Tibial nerve (tissue), 4 donors: ENCODE data around the gene DDC. TPM values are rescaled to one million over a fixed set of nuclear protein-coding genes. Genes with fewer than 3 reads are reported as not detected.

ENCODE experiments used
- DNase-seq, 2 donors: peaks; one replicate each; pipeline ENCODE4 v3.0.0-alpha.2; 2019; ENCODE audit warnings: low spot score in 2 of 2
- H3K27ac ChIP-seq, 4 donors: fragments of 200-600 bp; sonication (generic) in 3 of 4; one replicate each; pipeline ENCODE4 v1.5.1; 2017 to 2019; ENCODE audit warnings: mild to moderate bottlenecking in 1 of 4
- H3K27me3 ChIP-seq, 2 donors: fragments of 200-600 bp; sonication (generic) in 1 of 2; one replicate each; pipeline versions ENCODE4 v1.5.1 to v1.6.0; 2017 to 2019
- H3K36me3 ChIP-seq, 3 donors: fragments of 200-600 bp; sonication (generic); one replicate each; pipeline ENCODE4 v1.5.1; 2018 to 2019
- H3K4me1 ChIP-seq, 4 donors: fragments of 200-600 bp; sonication (generic) in 3 of 4; one replicate each; pipeline ENCODE4 v1.5.1; 2017 to 2019
- H3K4me3 ChIP-seq, 4 donors: fragments of 200-600 bp; sonication (generic) in 3 of 4; one replicate each; pipeline ENCODE4 v1.5.1; 2017 to 2019; ENCODE audit warnings: mild to moderate bottlenecking in 1 of 4, moderate library complexity in 1 of 4
- H3K9me3 ChIP-seq, 4 donors: fragments of 200-600 bp; sonication (generic) in 3 of 4; one replicate each; pipeline ENCODE4 v1.5.1; 2017 to 2019
- EP300 ChIP-seq, 2 donors: sonication (generic); formaldehyde crosslinking; IDR thresholded peaks; one replicate each; pipeline ENCODE4 v1.6.1; 2017; ENCODE audit warnings: antibody characterized with exemption in 2 of 2, mild to moderate bottlenecking in 1 of 2
- POLR2A ChIP-seq, 2 donors: fragments of 450-650 bp; IDR thresholded peaks; one replicate each; pipeline ENCODE4 v1.6.1; 2017; ENCODE audit warnings: antibody characterized with exemption in 2 of 2, mild to moderate bottlenecking in 2 of 2, moderate library complexity in 2 of 2
- WGBS, 2 donors: methylation state at CpG; one replicate each; pipeline ENCODE4 v1.1.5; 2018; 5-methylcytosine and 5-hydroxymethylcytosine counted together
- total RNA-seq, 4 donors: library from RNA; depleted of rRNA; stranded (reverse); fragments of >200 nt; gene quantifications; one replicate each; pipeline ENCODE4 v1.1.0, GENCODE V29; 2016
- TF ChIP-seq, protein P1 (sequence below), 5 experiments: fragments of 200-600 bp in 3 of 5; fragments of 450-650 bp in 2 of 5; sonication (generic) in 3 of 5; IDR thresholded peaks; one replicate each; pipeline ENCODE4 v1.5.1; 2016 to 2019; ENCODE audit warnings: antibody characterized with exemption in 5 of 5, mild to moderate bottlenecking in 3 of 5, moderate library complexity in 2 of 5

DDC gene, protein sequence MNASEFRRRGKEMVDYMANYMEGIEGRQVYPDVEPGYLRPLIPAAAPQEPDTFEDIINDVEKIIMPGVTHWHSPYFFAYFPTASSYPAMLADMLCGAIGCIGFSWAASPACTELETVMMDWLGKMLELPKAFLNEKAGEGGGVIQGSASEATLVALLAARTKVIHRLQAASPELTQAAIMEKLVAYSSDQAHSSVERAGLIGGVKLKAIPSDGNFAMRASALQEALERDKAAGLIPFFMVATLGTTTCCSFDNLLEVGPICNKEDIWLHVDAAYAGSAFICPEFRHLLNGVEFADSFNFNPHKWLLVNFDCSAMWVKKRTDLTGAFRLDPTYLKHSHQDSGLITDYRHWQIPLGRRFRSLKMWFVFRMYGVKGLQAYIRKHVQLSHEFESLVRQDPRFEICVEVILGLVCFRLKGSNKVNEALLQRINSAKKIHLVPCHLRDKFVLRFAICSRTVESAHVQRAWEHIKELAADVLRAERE
- total RNA-seq: under 1 TPM in 1 of 4 donors, not detected in 3; 0.66 TPM

DNA sequence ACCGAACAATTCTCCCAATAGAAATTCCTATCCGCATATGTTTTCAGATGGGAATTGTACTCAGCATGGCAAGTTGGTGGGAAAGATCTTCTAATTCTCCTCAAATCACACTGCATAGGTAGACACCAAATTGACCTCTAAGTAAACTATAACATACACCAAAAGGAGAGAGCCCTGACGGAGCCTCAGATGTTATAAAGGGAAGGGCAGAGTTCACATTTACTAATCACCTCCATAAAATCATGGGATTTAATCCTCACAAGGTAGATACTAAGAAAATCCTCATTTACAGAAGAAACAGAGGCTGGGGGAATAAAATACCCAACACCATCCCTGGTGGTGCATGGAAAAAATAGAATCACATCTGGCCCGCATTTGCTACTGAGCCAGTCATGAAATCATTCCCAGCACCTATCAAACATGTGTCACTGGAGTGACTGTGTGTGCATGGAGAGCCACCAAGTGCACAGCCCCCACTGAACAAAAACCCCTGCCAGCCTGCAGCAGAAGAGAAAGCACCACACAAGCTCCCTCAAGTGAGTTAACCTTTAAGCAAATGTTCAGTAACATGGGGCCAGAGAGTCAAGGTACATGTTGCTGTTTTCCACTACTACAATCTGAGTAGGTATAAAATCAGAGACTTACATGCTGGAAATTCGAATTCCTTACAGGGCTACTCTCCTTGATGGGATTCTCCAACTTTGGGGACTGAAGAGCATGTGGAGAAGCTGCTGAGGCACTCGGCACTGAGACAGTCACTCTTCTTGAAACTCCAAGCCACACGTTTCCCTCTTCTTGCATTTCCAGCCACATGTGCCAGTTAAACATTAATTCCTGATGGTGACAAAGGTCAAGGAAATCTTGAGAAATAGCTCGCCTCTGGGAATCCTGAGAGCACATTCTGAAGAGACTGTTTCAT, at the start of gene DDC:
Gene DDC (minus strand): TSS at position 766 of the 919 bp plus-strand sequence. CDS start 21,320 bp downstream, outside the sequence.
- no peak within 1 kb of the TSS for H3K27ac ChIP-seq
- 50 to 55% methylated on average over 8 of the region's 8 CpGs for WGBS, 2 donors
- no peaks in the 10 kb centered on the region for H3K4me1 ChIP-seq
- no peak for TF ChIP-seq POLR2A (IDR thresholded peaks at IDR 0.05)
- TF ChIP-seq, protein P1, sequence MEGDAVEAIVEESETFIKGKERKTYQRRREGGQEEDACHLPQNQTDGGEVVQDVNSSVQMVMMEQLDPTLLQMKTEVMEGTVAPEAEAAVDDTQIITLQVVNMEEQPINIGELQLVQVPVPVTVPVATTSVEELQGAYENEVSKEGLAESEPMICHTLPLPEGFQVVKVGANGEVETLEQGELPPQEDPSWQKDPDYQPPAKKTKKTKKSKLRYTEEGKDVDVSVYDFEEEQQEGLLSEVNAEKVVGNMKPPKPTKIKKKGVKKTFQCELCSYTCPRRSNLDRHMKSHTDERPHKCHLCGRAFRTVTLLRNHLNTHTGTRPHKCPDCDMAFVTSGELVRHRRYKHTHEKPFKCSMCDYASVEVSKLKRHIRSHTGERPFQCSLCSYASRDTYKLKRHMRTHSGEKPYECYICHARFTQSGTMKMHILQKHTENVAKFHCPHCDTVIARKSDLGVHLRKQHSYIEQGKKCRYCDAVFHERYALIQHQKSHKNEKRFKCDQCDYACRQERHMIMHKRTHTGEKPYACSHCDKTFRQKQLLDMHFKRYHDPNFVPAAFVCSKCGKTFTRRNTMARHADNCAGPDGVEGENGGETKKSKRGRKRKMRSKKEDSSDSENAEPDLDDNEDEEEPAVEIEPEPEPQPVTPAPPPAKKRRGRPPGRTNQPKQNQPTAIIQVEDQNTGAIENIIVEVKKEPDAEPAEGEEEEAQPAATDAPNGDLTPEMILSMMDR (IDR thresholded peaks at IDR 0.05): no peak
- TF ChIP-seq EP300 (IDR thresholded peaks at IDR 0.05): no peak
- no peaks in the 10 kb centered on the region for H3K27me3 ChIP-seq
- H3K9me3 ChIP-seq: peaks cover 0 to under 1% (median 0%) of the 10 kb centered on the region in 4 donors
- no peaks in the 10 kb centered on the region for H3K36me3 ChIP-seq
- peak within 1 kb of the TSS in 1 of 4 donors; percentile 9 for H3K4me3 ChIP-seq
- DNase-seq: no peak

DNA sequence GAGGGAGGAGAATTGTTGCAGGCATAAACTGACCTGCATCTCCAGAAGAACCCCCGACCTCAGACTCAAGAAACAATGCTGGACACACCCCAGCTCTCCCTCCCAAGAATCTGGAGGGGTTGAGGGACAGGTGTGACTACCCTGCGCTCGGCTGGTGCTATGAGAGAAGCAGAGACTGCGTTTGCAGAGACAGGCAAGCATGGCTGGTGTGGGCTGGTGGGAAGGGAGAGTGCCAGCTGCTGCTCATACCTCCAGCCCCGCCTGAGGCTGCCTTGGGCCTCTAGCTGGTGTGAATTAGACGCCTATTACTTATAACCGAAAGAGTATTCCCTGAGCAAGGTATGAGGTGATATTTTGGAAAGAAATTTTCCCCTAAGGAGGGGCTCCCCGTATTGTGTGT, 48.3 kb upstream of the DDC start:
- no peak for DNase-seq
- Histone ChIP-seq H3K27me3 (no peaks in the 10 kb centered on the region), H3K36me3 (peaks cover 0 to 63% (median 0%) of the 10 kb centered on the region in 3 donors), H3K4me1 (no peaks in the 10 kb centered on the region), H3K27ac (no peak overlapping the region), H3K9me3 (no peaks in the 10 kb centered on the region), H3K4me3 (no peak overlapping the region)
- 95 to 96% methylated on average over 8 of the region's 8 CpGs for WGBS, 2 donors
- TF ChIP-seq POLR2A (IDR thresholded peaks at IDR 0.05) (no peak), EP300 (IDR thresholded peaks at IDR 0.05) (no peak)
- TF ChIP-seq, protein P1 (IDR thresholded peaks at IDR 0.05): no peak

DNA sequence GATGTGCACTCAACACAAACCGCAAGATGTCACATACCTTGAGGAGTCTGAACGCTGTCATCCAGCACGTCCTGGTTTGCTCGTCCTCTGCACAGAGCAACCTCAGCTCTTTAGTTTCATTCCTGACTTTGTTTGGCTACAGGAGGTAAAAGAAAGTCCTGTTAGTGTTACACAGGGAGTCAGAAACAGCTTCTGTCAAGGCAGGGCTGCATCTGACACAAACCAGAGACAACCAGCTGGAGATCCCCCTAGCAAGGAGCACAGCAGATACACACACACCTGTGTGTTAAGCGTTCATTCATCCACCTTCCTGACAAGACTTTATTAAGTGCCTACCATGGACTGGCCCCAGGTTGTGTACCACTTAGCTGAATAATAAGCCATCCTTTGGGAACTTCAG, 47.5 kb upstream of the DDC start:
- Histone ChIP-seq H3K27me3 (no peaks in the 10 kb centered on the region), H3K36me3 (peaks cover 0 to 71% (median 0%) of the 10 kb centered on the region in 3 donors), H3K27ac (no peak overlapping the region), H3K9me3 (no peaks in the 10 kb centered on the region), H3K4me3 (no peak overlapping the region), H3K4me1 (no peaks in the 10 kb centered on the region)
- TF ChIP-seq EP300 (IDR thresholded peaks at IDR 0.05) (no peak), POLR2A (IDR thresholded peaks at IDR 0.05) (no peak)
- TF ChIP-seq, protein P1 (IDR thresholded peaks at IDR 0.05): no peak
- no peak for DNase-seq
- WGBS, 2 donors: 90 to 92% methylated on average over 5 of the region's 5 CpGs

DNA sequence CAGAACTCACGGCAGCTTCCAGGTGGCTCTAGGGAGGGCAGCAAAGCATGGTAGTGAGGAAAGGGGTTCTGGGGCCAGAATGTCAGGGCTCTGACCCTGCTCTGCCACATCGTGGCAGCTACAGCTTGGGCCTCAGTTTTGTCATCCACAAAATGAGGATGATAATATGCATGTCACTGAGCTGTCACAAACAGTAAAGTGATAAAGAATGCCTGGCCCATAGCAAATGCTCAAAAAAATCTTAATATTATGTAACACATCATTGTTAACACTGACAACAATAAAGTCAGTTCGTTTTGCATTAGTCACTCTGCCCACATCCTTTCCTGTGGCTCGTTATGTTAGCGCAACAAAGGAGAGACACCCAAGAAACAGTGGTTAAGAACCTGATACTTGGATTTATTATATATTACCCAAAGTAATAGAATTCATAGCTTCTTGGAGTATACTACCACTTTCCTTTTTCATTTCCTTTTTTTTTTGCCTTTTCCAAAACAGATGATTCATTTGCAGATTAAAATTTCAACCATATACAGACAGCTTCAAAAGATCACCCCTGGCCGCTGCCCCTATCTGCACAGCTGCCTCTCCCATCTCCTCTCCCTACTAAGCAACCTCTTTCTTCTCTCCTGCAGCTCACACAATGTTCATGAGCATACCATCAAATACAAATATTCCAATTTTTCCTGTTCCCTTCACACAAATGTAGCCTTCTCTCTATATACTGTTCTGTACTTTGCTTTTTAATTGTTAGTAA, 45.5 kb upstream of the DDC start:
- 61 to 63% methylated on average over 6 of the region's 6 CpGs for WGBS, 2 donors
- no peaks in the 10 kb centered on the region for H3K9me3 ChIP-seq
- no peaks in the 10 kb centered on the region for H3K27me3 ChIP-seq
- no peaks in the 10 kb centered on the region for H3K4me1 ChIP-seq
- no peak overlapping the region for H3K4me3 ChIP-seq
- peaks cover 0 to 81% (median 0%) of the 10 kb centered on the region in 3 donors for H3K36me3 ChIP-seq
- TF ChIP-seq POLR2A (IDR thresholded peaks at IDR 0.05) (no peak), EP300 (IDR thresholded peaks at IDR 0.05) (no peak)
- no peak overlapping the region for H3K27ac ChIP-seq
- no peak for DNase-seq
